Heart right ventricle (tissue), 16 donors: Measurements from ENCODE around the gene PPIF. TPM values are rescaled to one million over a fixed set of nuclear protein-coding genes. Genes with fewer than 3 reads are reported as not detected.

Experiments
- ATAC-seq, 8 donors: fragments of 200-7000 bp; cut with Tn5 transposase; one replicate each; pipeline ENCODE4 v1.9.1; 2020; ENCODE audit warnings: mild to moderate bottlenecking in 8 of 8, moderate library complexity in 8 of 8, moderate number of reproducible peaks in 1 of 8
- DNase-seq, 2 donors: peaks; one replicate each; pipeline ENCODE4 v3.0.0-alpha.2; 2020
- H3K27ac ChIP-seq, 10 donors: fragments of 200-600 bp; sonication (generic) in 2 of 10; one replicate each; pipeline versions ENCODE4 v1.5.0 to v1.8.0; 2020 to 2022; ENCODE audit warnings: mild to moderate bottlenecking in 3 of 10
- H3K27me3 ChIP-seq, 7 donors: fragments of 200-600 bp; one replicate each; pipeline ENCODE4 v1.8.0; 2021 to 2022; ENCODE audit warnings: mild to moderate bottlenecking in 2 of 7
- H3K36me3 ChIP-seq, 9 donors: fragments of 200-600 bp; sonication (generic) in 1 of 9; one replicate each; pipeline versions ENCODE4 v1.5.0 to v1.8.0; 2020 to 2022; ENCODE audit warnings: mild to moderate bottlenecking in 2 of 9
- H3K4me1 ChIP-seq, 9 donors: fragments of 200-600 bp; sonication (generic) in 1 of 9; one replicate each; pipeline versions ENCODE4 v1.5.0 to v1.8.0; 2020 to 2022; ENCODE audit warnings: mild to moderate bottlenecking in 4 of 9
- H3K4me3 ChIP-seq, 10 donors: fragments of 200-600 bp; sonication (generic) in 2 of 10; one replicate each; pipeline versions ENCODE4 v1.5.0 to v1.8.0; 2020 to 2022; ENCODE audit warnings: mild to moderate bottlenecking in 7 of 10, moderate library complexity in 2 of 10
- H3K9me3 ChIP-seq, 11 donors: fragments of 200-600 bp in 10 of 11; sonication (generic) in 2 of 11; one replicate each; pipeline versions ENCODE4 v1.5.0 to v1.8.0; 2013 to 2022; ENCODE audit warnings: mild to moderate bottlenecking in 2 of 11, control low read depth in 1 of 11, moderate library complexity in 1 of 11
- CTCF ChIP-seq, 9 donors: fragments of 200-600 bp; sonication (generic) in 2 of 9; IDR thresholded peaks; one replicate each; pipeline versions ENCODE4 v1.5.0 to v1.8.0; 2021 to 2022; ENCODE audit warnings: antibody characterized with exemption in 9 of 9, mild to moderate bottlenecking in 5 of 9, moderate library complexity in 1 of 9
- WGBS, 2 donors: extraction: QIAGEN DNeasy Blood & Tissue Kit; methylation state at CpG; one replicate each; pipeline ENCODE4 v1.1.7; 2013; ENCODE audit warnings: inconsistent platforms in 1 of 2; 5-methylcytosine and 5-hydroxymethylcytosine counted together
- intact Hi-C, 10 donors: fragments of 100-400 bp; cut with DNase I; formaldehyde crosslinking; loops; one replicate each; pipeline versions ENCODE4 v1.11.1 to v1.14.2; 2022
- polyA plus RNA-seq, 2 donors: library from polyadenylated mRNA; stranded (reverse); fragments of 200-250 nt; gene quantifications; one replicate each; pipeline ENCODE4 v1.2.3, GENCODE V29; 2013
- total RNA-seq, 10 donors: library from RNA; stranded (reverse); fragmentation: NEBNext Ultra II Directional in 3 of 10; extraction: Animal tissue kit (Norgen Biotek cat#: 25700) in 3 of 10; gene quantifications; one replicate each; pipeline versions ENCODE4 v1.2.1 to v1.2.4, GENCODE V29; 2021 to 2023
- donor health status: Arrhythmogenic right ventricular cardiomyopathy.
- donor health status: ischemic (EF 13 %, LVEDD 7.1; RV severe dilation, severe dysfunction).
- donor health status: healthy with polysubstance abuse.
- donor health status: DM: no; HTN: yes; CAD: no.
- donor health status: DM: no; HTN: no; CAD: no.
- donor health status: ischemic (EF 25% LVEDD 6.9; RV normal size, moderate dysfunction).
- donor health status: ischemic (EF 25% LVEDD 5.7; RV mildly dilated, moderate dysfunction).
- donor health status: healthy.
- donor health status: DM: yes; HTN: yes; CAD: no.
- donor health status: Ischemic cardiomyopathy.
- donor health status: ischemic (EF 35%, LVEDD 5.7; RV mildly dilated, moderate dysfunction).
- donor health status: nonischemic (EF 11% LVEDD 7.7; RV severe dilation, severe dysfunction).
- donor health status: DM: yes; HTN: yes; CAD: no.
- donor health status: PGD.
- donor health status: ischemic (EF 29% LVEDD 5.4; RV normal size, mild dysfunction).
- donor health status: nonischemic (EF 23%, LVEDD 6.1; RV moderate dilation, normal function).

The PPIF gene
- total and polyA plus RNA-seq, 12 donors = 44.3 to 205 (median 146) TPM

GRCh38 chr10:79321951-79322350, 25.3 kb upstream of the PPIF start:
- TF ChIP-seq CTCF (IDR thresholded peaks at IDR 0.05) = no peak
- H3K9me3 ChIP-seq = peaks cover 0 to 5% (median 0%) of the 10 kb centered on the region in 11 donors
- DNase-seq (no peak), ATAC-seq (no peak)
- no peaks in the 10 kb centered on the region for H3K36me3 ChIP-seq
- intact Hi-C loops = no loop called here
- no peaks in the 10 kb centered on the region for H3K27me3 ChIP-seq
- H3K4me3 ChIP-seq = no peak overlapping the region
- peak overlapping the region in 1 of 10 donors; percentile 78 for H3K27ac ChIP-seq
- peaks cover 3 to 68% (median 6%) of the 10 kb centered on the region in 9 donors for H3K4me1 ChIP-seq

DNA sequence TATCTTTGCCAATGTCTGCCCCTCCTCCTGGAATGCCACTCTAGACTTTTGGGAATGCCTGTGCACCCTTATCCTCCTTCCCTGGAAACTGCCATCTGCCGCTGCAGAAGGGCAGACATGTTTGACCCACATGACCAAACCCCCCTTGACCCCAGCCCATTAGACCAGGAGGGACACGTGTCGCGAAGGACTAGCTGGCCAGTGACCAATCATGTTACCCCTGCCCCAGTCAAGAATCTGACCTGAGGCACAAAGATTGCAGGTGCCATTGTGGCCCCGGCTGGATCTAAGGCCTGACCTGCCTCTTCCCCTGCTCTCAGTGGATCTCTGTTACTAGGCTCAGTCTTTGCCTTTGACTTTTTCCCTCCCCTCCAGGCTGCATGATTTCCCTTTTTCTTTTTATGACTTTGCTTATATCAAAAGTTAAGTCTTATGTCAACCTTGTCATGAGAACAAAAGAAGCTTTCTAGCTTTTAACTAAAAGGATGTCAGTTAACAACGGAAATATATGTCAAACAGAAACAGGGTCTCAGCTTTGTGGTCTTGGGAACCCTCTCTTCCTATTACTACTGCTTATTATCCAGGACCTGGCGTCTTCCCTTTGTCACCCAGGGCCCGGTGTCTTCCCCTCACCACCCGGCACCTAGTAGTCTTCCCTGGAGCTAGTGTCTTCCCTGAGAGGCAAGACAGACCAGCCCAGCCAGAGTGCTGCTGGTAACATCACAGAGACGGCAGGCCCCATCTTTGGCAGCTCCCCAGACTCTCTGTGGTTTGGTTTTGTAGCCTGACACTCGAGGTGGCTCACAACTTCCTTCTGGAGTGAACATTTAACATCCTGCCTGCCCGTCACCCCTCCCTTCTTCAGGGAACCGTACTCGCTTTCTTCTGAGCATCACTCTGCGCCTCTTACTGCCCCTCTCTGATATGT, 24.4 kb upstream of the PPIF start:
- peak in 5 of 8 donors; percentile 27 to 64 (median 46) for ATAC-seq
- DNase-seq = peak in 1 of 2 donors; percentile 36
- peaks cover 0 to 60% (median 0%) of the 10 kb centered on the region in 9 donors for H3K4me1 ChIP-seq

GRCh38 chr10:79323602-79324001, 23.7 kb upstream of the PPIF start:
- Histone ChIP-seq H3K27ac (peak overlapping the region in 1 of 10 donors; percentile 78), H3K4me3 (no peak overlapping the region), H3K27me3 (no peaks in the 10 kb centered on the region), H3K4me1 (peaks cover 0 to 53% (median 0%) of the 10 kb centered on the region in 9 donors), H3K9me3 (peaks cover 0 to 5% (median 0%) of the 10 kb centered on the region in 11 donors), H3K36me3 (no peaks in the 10 kb centered on the region)
- 86 to 96% methylated on average over 1 of the region's 1 CpG for WGBS, 2 donors
- intact Hi-C loops = no loop called here
- no peak for TF ChIP-seq CTCF (IDR thresholded peaks at IDR 0.05)
- no peak for DNase-seq
- ATAC-seq = no peak

More for the DNA sequence above, 24.4 kb upstream of the PPIF start:
- H3K27me3 ChIP-seq = no peaks in the 10 kb centered on the region
- intact Hi-C loops = no loop called here
- 81 to 86% methylated on average over 15 of the region's 15 CpGs for WGBS, 2 donors
- peak overlapping the region in 1 of 10 donors; percentile 78 for H3K27ac ChIP-seq
- H3K4me3 ChIP-seq = no peak overlapping the region
- no peak for TF ChIP-seq CTCF (IDR thresholded peaks at IDR 0.05)
- H3K36me3 ChIP-seq = no peaks in the 10 kb centered on the region
- peaks cover 0 to 5% (median 0%) of the 10 kb centered on the region in 11 donors for H3K9me3 ChIP-seq

DNA sequence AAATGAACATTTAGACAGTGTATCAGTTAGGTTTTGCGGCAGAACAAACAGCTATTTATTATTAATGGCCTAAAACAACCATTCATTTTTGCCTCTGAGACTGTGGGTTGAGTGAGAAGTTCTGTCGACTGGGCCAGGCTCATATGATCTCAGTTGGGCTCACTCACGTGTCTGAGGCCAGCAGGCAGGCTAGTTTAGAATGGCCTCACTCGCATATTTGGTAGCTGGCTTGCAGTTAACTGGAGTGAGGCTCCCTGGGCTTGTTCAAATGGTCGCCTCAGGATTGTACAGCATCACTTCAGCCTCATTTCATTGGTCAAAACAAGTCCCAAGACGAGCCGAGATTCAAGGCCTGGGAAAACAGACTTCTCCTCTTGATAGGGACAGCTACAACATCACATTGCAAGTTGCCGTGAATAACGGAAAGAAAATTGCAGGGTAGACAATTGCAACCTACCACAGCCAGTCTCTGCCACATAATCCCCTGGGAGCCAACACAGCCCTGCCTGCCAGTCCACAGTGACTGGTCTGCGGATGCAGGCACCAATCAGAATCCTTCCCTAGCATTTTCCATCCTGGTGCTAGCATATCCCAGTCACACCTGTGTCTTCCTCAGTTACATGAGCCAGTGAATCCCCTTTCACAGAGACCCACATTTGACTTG, 23.1 kb upstream of the PPIF start:
- Histone ChIP-seq H3K9me3 (peaks cover 0 to 1% (median 0%) of the 10 kb centered on the region in 11 donors), H3K4me1 (peaks cover 0 to 48% (median 0%) of the 10 kb centered on the region in 9 donors), H3K4me3 (no peak overlapping the region), H3K36me3 (no peaks in the 10 kb centered on the region), H3K27ac (peak overlapping the region in 1 of 10 donors; percentile 78), H3K27me3 (no peaks in the 10 kb centered on the region)
- intact Hi-C loops = no loop called here
- ATAC-seq (no peak), DNase-seq (no peak)
- TF ChIP-seq CTCF (IDR thresholded peaks at IDR 0.05) = no peak
- 86 to 88% methylated on average over 10 of the region's 10 CpGs for WGBS, 2 donors
